Adipose tissue (tissue), 3 donors: ENCODE measurements around the gene ZFAND3. TPM values are rescaled to one million over a fixed set of nuclear protein-coding genes. Genes with fewer than 3 reads are reported as not detected.

Experiments used
- polyA plus RNA-seq, 3 donors: library from polyadenylated mRNA; stranded (reverse); fragments of 200-250 nt; gene quantifications; one replicate each; pipeline ENCODE4 v1.2.3, GENCODE V29; 2013
- donor health status: healthy with polysubstance abuse.
- donor health status: Bipolar disorder and iron deficiency.
- donor health status: healthy.

ZFAND3 gene
- polyA plus RNA-seq, 3 donors = 25.9 to 45.2 (median 42.1) TPM

Other genes starting within 250 kb of the ZFAND3 start
- gene MDGA1, start 121.8 kb upstream of the ZFAND3 start, polyA plus RNA-seq = 1 to 10 TPM in 2 of 3 donors, under 1 TPM in 1; 0.44 to 3.8 (median 1.5) TPM